Psoas muscle (tissue), 8 donors: ENCODE results near the gene SNCB. TPM values are rescaled to one million over a fixed set of nuclear protein-coding genes. Genes with fewer than 3 reads are reported as not detected.
A peak's percentile ranks its signal among the peaks of the same experiment; 100 is the strongest.
"Not testable (repeated sequence)": the region's sequence is repeated elsewhere in the genome, so short reads cannot be mapped to it uniquely, and the experiment has no call there.

Experiments used
- ATAC-seq, 4 donors: fragments of 200-7000 bp; cut with Tn5 transposase; one replicate each; pipeline ENCODE4 v1.9.1; 2020; ENCODE audit warnings: moderate library complexity in 3 of 4, mild to moderate bottlenecking in 2 of 4
- DNase-seq, 2 donors: peaks; one replicate each; pipeline ENCODE4 v3.0.0-alpha.2; 2020
- H3K27ac ChIP-seq: fragments of 200-600 bp; one replicate; pipeline ENCODE4 v1.8.0; 2022
- H3K27me3 ChIP-seq, 3 donors: fragments of 200-600 bp in 1 of 3; one replicate each; pipeline versions ENCODE4 v1.6.1 to v1.8.0; 2013 to 2022; ENCODE audit warnings: low read length in 2 of 3, mild to moderate bottlenecking in 2 of 3, moderate library complexity in 1 of 3; ENCODE audit not compliant: insufficient read depth in 3 of 3
- H3K36me3 ChIP-seq, 2 donors: fragments of 200-600 bp in 1 of 2; one replicate each; pipeline versions ENCODE4 v1.6.1 to v1.8.0; 2013 to 2022; ENCODE audit warnings: low read depth in 1 of 2, mild to moderate bottlenecking in 1 of 2, moderate library complexity in 1 of 2; ENCODE audit not compliant: insufficient read depth in 1 of 2
- H3K4me1 ChIP-seq: fragments of 200-600 bp; one replicate; pipeline ENCODE4 v1.8.0; 2022
- H3K4me3 ChIP-seq: fragments of 200-600 bp; one replicate; pipeline ENCODE4 v1.8.0; 2022; ENCODE audit warnings: mild to moderate bottlenecking
- H3K9me3 ChIP-seq: fragments of 200-600 bp; one replicate; pipeline ENCODE4 v1.8.0; 2022
- WGBS, 3 donors: extraction: QIAGEN DNeasy Blood & Tissue Kit; methylation state at CpG; one replicate each; pipeline versions ENCODE4 v1.1.6 to v1.1.7; 2013; 5-methylcytosine and 5-hydroxymethylcytosine counted together
- intact Hi-C, 2 donors: fragments of 100-400 bp; cut with DNase I; formaldehyde crosslinking; loops; one replicate each; pipeline versions ENCODE4 v1.11.0 to v1.14.2; 2022
- polyA plus RNA-seq, 3 donors: library from polyadenylated mRNA; stranded (reverse); fragments of 200-250 nt; gene quantifications; one replicate each; pipeline ENCODE4 v1.2.3, GENCODE V29; 2013
- total RNA-seq, 4 donors: library from RNA; stranded (reverse); fragmentation: NEBNext Ultra II Directional in 2 of 4; extraction: Animal tissue kit (Norgen Biotek cat#: 25700) in 2 of 4; gene quantifications; one replicate each; pipeline versions ENCODE4 v1.2.1 to v1.2.4, GENCODE V29; 2021 to 2023
- TF ChIP-seq, protein P1 (sequence below): fragments of 200-600 bp; IDR thresholded peaks from one replicate; pipeline ENCODE4 v1.8.0; 2022; ENCODE audit warnings: antibody characterized with exemption
- donor health status: healthy with polysubstance abuse.
- donor health status: DM: no; HTN: no; CAD: no; lungs with moderate emphysema.
- donor health status: Bipolar disorder and iron deficiency.
- donor health status: healthy.
- donor health status: DM: yes; HTN: yes; CAD: no.
- donor health status: DM: no; HTN: no; CAD: no.
- donor health status: DM: no; HTN: no; CAD: no.
- donor health status: DM: yes; HTN: yes; CAD: no.

The SNCB gene
- total and polyA plus RNA-seq, 7 donors, result 0.32 to 1.2 (median 0.42) TPM

DNA sequence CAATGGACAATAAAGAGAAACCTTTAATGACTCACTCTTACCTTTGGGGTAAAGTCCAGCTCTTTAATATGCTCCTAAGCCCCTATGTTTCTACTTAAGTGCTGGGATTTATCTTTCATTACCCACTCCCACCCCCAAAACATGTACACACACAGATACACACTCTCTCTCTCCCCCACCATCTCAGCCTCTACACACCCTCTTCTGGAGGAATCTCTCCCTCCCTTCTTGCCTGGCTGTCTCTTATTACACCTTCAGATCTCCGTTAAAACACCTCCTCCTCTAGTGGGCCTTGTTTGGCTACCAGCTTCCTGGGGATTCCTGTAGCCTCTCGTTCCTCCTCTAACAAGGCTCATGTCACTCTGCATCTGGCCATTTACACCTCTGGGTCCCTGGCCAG lies 27.2 kb downstream of the SNCB start:
- TF ChIP-seq, protein P1, sequence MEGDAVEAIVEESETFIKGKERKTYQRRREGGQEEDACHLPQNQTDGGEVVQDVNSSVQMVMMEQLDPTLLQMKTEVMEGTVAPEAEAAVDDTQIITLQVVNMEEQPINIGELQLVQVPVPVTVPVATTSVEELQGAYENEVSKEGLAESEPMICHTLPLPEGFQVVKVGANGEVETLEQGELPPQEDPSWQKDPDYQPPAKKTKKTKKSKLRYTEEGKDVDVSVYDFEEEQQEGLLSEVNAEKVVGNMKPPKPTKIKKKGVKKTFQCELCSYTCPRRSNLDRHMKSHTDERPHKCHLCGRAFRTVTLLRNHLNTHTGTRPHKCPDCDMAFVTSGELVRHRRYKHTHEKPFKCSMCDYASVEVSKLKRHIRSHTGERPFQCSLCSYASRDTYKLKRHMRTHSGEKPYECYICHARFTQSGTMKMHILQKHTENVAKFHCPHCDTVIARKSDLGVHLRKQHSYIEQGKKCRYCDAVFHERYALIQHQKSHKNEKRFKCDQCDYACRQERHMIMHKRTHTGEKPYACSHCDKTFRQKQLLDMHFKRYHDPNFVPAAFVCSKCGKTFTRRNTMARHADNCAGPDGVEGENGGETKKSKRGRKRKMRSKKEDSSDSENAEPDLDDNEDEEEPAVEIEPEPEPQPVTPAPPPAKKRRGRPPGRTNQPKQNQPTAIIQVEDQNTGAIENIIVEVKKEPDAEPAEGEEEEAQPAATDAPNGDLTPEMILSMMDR, result no peak
- H3K4me3 ChIP-seq, result no peak overlapping the region
- no peaks in the 10 kb centered on the region for H3K4me1 ChIP-seq
- no peak for DNase-seq
- ATAC-seq, result no peak
- H3K36me3 ChIP-seq, result no peaks in the 10 kb centered on the region
- H3K9me3 ChIP-seq, result no peaks in the 10 kb centered on the region
- intact Hi-C loops, result no loop called here
- WGBS, 3 donors, result 26 to 37% (median 34%) methylated on average over 2 of the region's 2 CpGs
- peaks cover 0 to 12% (median 0%) of the 10 kb centered on the region in 3 donors for H3K27me3 ChIP-seq
- H3K27ac ChIP-seq, result no peak overlapping the region

DNA sequence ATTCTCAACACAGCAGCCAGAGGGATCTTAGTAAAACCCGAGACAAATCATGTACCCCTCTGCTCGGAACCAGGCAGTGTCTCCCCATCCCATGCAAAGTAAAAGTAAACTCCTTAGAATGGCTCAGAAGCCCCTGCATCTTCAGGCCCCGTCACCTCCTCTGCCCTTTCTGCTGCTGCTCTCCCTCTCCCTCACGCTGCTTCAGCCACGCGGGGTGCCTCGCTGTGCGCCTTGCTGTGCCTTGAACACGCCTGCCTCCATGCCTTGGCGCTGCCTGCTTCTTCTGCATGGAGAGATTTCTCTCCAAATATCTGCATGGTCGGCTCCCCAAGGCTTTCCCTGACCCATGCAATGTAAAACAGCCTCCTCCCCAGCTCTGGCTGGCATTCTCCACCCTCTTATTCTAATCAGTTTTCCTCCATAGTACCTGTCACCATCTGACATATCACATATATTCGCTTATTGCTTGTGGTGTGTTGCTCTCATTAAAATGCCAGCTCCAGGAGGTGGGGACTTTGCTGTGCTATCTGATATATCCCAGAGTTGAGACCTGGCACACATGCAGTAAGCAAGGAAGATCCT lies 28.3 kb downstream of the SNCB start:
- intact Hi-C loops, result no loop called here
- 72 to 80% (median 79%) methylated on average over 12 of the region's 12 CpGs for WGBS, 3 donors
- DNase-seq, result no peak
- Histone ChIP-seq H3K9me3 (no peaks in the 10 kb centered on the region), H3K27me3 (peaks cover 0 to 14% (median 2%) of the 10 kb centered on the region in 3 donors), H3K27ac (no peak overlapping the region), H3K36me3 (no peaks in the 10 kb centered on the region), H3K4me3 (no peak overlapping the region), H3K4me1 (no peaks in the 10 kb centered on the region)
- ATAC-seq, result no peak
- TF ChIP-seq, protein P1, result no peak

DNA sequence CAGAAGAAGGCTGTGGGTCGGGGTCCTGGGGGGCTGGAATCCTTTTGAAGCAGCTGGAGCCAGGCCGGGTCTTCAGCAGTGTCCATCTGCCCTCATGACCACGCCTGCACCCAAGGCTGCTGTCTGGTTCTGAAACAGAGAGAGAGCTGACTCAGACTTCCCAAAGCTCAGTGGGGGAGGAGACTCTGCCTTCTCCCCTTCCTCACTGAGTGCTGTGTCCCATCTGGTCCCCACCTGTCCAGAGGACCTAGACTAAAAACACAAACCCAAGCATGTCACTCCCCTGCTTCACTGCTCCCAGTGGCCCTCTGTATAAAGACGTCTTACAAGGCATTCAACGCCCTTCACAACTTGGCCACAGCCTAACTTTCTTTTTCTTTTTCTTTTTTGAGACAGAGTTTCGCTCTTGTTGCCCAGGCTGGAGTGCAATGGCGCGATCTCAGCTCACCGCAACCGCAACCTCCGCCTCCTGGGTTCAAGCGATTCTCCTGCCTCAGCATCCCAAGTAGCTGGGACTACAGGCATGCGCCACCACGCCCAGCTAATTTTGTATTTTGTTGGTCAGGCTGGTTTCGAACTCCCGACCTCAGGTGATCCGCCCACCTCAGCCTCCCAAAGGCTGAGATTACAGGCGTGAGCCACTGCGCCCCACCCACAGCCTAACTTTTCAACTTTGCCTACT lies 30.4 kb downstream of the SNCB start:
- H3K36me3 ChIP-seq, intact Hi-C loops, H3K4me3 ChIP-seq, H3K9me3 ChIP-seq, ATAC-seq, DNase-seq, H3K4me1 ChIP-seq, H3K27ac ChIP-seq: not testable (repeated sequence)
- 88 to 92% (median 89%) methylated on average over 19 of the region's 19 CpGs for WGBS, 3 donors
- H3K27me3 ChIP-seq, result peaks cover 0 to 16% (median 5%) of the 10 kb centered on the region in 3 donors

- no peak for ATAC-seq
- Histone ChIP-seq H3K4me1 (no peaks in the 10 kb centered on the region), H3K27ac (no peak overlapping the region), H3K9me3 (no peaks in the 10 kb centered on the region), H3K36me3 (no peaks in the 10 kb centered on the region), H3K27me3 (peaks cover 0 to 10% (median 5%) of the 10 kb centered on the region in 3 donors), H3K4me3 (peak overlapping the region; percentile 49)
- no peak for DNase-seq
- 64 to 70% (median 66%) methylated on average over 41 to 47 of the region's 47 CpGs for WGBS, 3 donors
- TF ChIP-seq, protein P1, result no peak
- intact Hi-C loops, result no loop called here
Observed at GRCh38 chr5:176597417-176598389, 32.6 kb downstream of the SNCB start.
